HG02763 (cell line): Measurements from ENCODE around the gene SBSN.
"Not testable (repeated sequence)": the region's sequence is repeated elsewhere in the genome, so short reads cannot be mapped to it uniquely, and the experiment has no call there.

Experiments
- ATAC-seq: cut with Tn5 transposase; IDR thresholded peaks from one replicate; pipeline ENCODE4 v1.9.1; 2021; ENCODE audit warnings: mild to moderate bottlenecking, moderate library complexity; ENCODE audit not compliant: unreplicated experiment

Gene SBSN

DNA sequence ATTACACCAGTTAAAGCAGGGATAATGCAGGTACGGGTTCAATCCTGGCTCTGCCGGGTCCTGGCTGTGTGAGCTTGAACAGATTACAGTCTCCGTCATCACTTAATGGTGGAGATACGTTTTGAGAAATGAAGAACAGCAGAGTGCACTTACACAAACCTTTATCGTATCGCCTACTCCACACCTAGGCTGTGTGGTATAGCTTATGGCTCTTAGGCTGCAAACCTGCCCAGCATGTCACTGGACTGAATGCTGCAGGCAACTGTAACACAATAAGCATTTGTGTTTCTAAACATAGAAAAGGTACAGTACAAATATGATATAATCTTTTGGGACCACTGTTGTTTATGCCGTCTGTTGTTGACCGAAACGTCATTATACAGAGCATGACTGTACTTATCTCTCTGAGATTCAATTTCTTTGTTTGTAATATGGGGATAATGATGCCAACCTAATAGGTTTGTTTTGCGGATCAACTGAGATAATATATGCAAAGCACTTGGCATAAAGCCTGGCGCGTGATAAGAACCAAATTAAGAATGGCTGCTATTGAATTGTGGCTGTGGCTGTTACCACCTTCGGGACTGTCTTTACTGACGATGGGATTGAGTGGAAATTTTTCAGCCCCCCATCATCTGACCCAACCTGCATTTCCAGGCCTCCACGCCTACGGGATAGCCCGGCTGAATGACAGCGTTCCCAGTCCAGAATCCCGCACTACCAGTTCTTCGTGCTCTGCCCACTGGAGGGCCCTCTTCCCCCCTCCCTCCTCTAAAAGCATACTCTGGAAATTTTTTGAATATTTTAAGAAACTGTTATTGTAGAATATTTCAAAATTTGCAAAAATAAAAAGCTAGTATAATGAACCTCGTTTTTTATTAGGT is 49.1 kb downstream of the SBSN start:
- no peak for ATAC-seq

DNA sequence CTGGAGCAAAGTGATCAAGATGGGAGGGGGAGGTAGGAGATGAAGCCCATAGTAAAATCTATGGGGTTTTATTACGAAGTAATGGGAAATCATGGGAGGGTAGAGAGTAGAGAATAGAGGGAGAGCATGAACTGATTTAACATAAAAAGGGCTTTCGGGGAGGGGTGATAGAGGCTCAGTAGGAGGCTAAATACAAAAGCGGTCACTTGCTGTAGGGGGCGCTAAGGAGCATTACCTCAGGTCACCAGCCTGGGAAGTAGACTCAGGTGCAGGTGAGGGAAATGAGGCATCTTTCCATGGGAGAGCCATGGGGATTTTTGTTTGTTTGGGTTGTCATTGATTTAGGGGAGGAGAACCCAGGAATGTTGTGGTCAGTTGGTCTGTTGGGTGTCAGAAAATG is 52.0 kb downstream of the SBSN start:
- ATAC-seq: no peak

GRCh38 chr19:35474594-35474993 is 53.5 kb downstream of the SBSN start:
- ATAC-seq: not testable (repeated sequence)

- ATAC-seq: no peak
These were observed 54.0 kb downstream of the SBSN start for GRCh38 chr19:35474104-35474503.
